ENCODE measurements around the gene ZNF189.
"Not testable (repeated sequence)": the region's sequence is repeated elsewhere in the genome, so short reads cannot be mapped to it uniquely, and the experiment has no call there.

ZNF189 gene

DNA sequence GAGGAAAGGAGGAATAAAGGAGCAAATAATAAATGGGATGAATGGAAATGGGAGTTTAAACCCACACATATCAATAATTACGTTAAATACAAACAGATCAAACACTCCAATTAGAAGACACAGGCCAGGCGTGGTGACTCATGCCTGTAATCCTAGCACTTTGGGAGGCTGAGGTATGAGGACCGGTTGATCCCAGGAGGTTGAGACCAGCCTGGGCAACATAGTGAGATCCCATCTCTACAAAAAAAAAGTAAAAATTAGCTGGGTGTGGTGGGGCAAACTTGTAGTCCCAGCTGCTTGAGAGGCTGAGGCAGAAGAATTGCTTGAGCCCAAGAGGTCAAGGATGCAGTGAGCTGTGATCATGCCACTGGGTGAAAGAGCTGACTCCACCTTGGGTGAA, 17.5 kb upstream of the ZNF189 start:
- no peak for DNase-seq

DNA sequence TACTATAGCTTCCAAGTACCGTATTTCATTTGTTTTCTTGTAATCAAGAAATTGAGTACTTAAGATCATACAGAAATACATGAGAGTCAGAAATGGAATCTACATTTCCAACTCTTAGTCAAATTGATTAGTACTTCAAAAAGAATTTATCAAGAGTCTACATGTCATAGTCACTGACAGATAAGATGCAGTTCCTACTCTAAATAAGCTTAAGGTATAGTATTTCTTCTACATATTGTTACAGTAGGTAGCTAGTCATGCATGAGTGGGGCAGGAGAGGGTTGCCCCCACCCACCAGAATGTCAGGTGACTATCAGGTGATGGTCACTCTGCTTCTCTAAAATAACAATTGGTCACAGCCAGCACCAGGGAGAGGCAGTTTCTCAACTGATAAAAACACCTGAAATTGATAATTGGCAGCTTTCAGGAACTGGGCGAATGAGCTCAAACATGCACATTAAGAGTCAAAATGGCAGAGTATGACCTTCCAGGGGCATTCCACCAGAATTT, 16.8 kb upstream of the ZNF189 start:
- DNase-seq, result no peak

- no peak for DNase-seq
These were observed 15.3 kb upstream of the ZNF189 start for GRCh38 chr9:101383361-101383760.

DNA sequence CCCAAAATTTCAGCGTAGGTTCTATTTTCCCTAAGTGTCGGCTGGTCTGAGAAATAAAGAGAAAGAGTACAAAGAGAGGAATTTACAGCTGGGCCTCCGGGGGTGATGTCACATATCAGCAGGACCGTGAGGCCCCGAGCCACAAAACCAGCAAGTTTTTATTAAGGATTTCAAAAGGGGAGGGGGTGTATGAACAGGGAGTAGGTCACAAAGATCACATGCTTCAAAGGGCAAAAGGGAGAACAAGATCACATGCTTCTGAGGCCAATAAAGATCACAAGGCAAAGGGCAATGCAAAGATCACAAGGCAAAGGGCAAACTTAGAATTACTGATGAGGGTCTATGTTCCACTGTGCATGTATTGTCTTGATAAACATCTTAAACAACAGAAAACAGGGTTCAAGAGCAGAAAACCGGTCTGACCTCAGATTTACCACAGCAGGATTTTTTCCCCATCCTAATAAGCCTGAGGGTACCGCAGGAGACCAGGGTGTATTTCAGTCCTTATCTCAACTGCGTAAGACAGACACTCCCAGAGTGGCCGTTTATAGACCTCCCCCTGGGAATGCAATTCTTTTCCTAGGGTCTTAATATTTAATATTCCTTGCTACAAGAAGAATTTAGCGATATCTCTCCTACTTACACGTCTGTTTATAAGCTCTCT, 13.6 kb upstream of the ZNF189 start, which contains the start of gene BAAT:
Gene BAAT, minus strand, starts transcription at position 134 of the 664 bp plus-strand sequence. CDS start 13,602 bp downstream, outside the sequence.
- DNase-seq, result not testable (repeated sequence)

DNA sequence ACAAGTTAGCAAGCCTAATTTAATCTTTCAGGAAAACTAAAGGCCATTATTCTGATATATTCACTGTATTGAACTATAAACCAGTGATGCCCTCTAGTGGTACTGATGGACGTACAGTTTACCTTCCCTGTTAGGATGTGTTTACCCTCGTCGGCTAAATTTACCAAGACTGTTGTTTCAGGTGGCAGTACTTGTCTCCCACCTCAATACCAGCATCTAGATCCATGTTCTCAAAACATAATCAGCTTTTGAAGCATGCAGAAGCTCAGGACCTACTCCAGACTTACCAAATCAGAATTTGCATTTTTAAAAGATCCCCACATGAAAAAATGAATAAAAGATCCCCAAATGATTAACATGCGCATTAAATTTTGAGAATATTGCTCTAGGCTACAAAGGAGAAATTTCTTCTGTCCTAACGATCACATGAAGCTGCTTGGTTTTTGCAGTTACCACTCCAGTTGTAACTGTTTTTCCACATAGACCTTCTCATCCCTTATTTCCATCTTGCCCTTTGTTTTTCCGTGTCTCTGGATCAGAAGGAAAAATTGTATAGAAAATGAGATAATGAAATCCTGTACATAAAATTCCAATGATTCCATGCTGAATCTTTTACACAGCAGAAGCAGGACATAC, 10.7 kb upstream of the ZNF189 start:
- no peak for DNase-seq

- no peak for DNase-seq
These were observed 10.1 kb upstream of the ZNF189 start for GRCh38 chr9:101388507-101388993.

GRCh38 chr9:101393135-101393534, 5.5 kb upstream of the ZNF189 start:
- DNase-seq, result no peak

- no peak for DNase-seq
These were observed 4.0 kb upstream of the ZNF189 start for GRCh38 chr9:101394687-101395086.

GRCh38 chr9:101397746-101398067, 944 bp upstream of the ZNF189 start:
- DNase-seq, result no peak

- DNase-seq, result no peak
These were observed 435 bp downstream of the ZNF189 start for GRCh38 chr9:101398930-101399642.

GRCh38 chr9:101399643-101399970, 956 bp downstream of the ZNF189 start:
- no peak for DNase-seq

GRCh38 chr9:101400120-101400519, 1.5 kb downstream of the ZNF189 start:
- DNase-seq, result no peak

GRCh38 chr9:101403516-101404285, 5.0 kb downstream of the ZNF189 start:
- no peak for DNase-seq

GRCh38 chr9:101408374-101409078, 9.9 kb downstream of the ZNF189 start:
- no peak for DNase-seq

- no peak for DNase-seq
These were observed 10.4 kb downstream of the ZNF189 start for GRCh38 chr9:101409079-101409477.

GRCh38 chr9:101414839-101415238, 16.2 kb downstream of the ZNF189 start:
- no peak for DNase-seq

GRCh38 chr9:101415578-101415977, 16.9 kb downstream of the ZNF189 start:
- DNase-seq, result no peak

GRCh38 chr9:101417389-101417788, 18.7 kb downstream of the ZNF189 start:
- DNase-seq, result no peak

GRCh38 chr9:101417977-101418376, 19.3 kb downstream of the ZNF189 start:
- DNase-seq, result no peak

DNA sequence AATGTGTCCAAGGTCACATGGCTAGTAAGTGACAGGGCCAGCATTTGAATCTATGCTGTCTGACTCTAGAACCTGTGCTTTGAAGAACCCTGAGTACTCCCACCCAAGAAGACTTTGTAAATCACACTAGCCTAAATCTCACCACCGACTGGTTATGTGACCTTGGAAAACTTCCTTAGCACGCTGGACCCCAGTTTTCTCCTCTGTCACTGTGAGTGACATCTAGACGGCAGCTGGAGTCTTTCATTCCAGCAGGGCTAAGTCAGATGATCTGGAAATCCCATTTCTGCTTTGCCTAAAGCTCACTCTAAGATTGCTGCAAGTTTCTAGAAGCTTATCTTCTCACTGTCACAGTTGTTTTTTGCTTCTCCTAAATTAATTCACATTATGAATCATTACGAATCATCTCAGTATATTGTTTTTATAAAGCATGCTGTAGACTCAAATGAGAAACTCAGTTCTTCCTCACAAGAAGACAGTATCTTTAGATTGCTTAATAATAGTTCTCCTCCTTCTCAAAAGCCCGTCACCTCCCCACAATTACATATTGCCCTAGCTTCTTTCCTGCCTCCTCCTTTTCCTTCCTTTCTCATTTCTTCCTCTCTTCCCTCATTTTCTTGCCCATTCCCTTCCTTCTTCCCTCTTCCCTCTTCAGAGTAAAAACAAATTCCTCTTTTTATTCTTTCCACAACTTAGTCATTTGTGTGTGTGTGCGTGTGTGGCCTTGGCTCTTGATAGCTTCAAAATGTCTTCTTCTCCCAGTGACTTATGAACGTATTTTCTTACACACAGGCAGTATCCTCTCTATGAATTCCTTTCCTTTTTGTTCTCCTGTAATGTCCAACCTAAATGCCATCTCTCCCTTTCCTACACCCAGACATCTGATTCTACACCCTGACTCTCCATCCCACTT, 20.1 kb downstream of the ZNF189 start:
- no peak for DNase-seq

GRCh38 chr9:101419863-101420262, 21.2 kb downstream of the ZNF189 start:
- DNase-seq, result no peak

Measured in GDM1 (cell line).